GM23248 (cell line): ENCODE results near the gene CST8. TPM values are rescaled to one million over a fixed set of nuclear protein-coding genes. Genes with fewer than 3 reads are reported as not detected.

Experiments
- DNase-seq: peaks from one replicate; pipeline ENCODE4 v3.0.0-alpha.2; 2015
- H2AFZ ChIP-seq: fragments of 200-600 bp; sonication (generic); 2 replicates; pipeline ENCODE4 v1.6.1; 2016; ENCODE audit warnings: antibody characterized with exemption
- H3F3A ChIP-seq: fragments of 200-600 bp; sonication (generic); 2 replicates; pipeline ENCODE4 v1.6.1; 2016; ENCODE audit warnings: mild to moderate bottlenecking, antibody characterized with exemption, mixed run types; ENCODE audit not compliant: insufficient read depth
- H3K27ac ChIP-seq: fragments of 200-600 bp; sonication (generic); 2 replicates; pipeline ENCODE4 v1.5.1; 2016; ENCODE audit warnings: mild to moderate bottlenecking
- H3K27me3 ChIP-seq: fragments of 200-600 bp; sonication (generic); replicated peaks from 2 replicates; pipeline ENCODE4 v1.6.1; 2016; ENCODE audit warnings: mild to moderate bottlenecking; ENCODE audit not compliant: insufficient read depth
- H3K36me3 ChIP-seq: fragments of 200-600 bp; sonication (generic); 2 replicates; pipeline ENCODE4 v1.6.1; 2016; ENCODE audit warnings: low read depth, mild to moderate bottlenecking
- H3K4me1 ChIP-seq: fragments of 200-600 bp; sonication (generic); 2 replicates; pipeline ENCODE4 v1.6.1; 2016; ENCODE audit warnings: mild to moderate bottlenecking; ENCODE audit not compliant: insufficient read depth
- H3K4me2 ChIP-seq: fragments of 200-600 bp; sonication (generic); one replicate; pipeline ENCODE4 v1.6.1; 2016; ENCODE audit warnings: mild to moderate bottlenecking; ENCODE audit not compliant: unreplicated experiment
- H3K4me3 ChIP-seq: fragments of 200-600 bp; sonication (generic); 2 replicates; pipeline ENCODE4 v1.5.1; 2016; ENCODE audit warnings: mild to moderate bottlenecking
- H3K79me2 ChIP-seq: fragments of 200-600 bp; sonication (generic); 2 replicates; pipeline ENCODE4 v1.6.1; 2016; ENCODE audit warnings: mild to moderate bottlenecking; ENCODE audit not compliant: insufficient read depth
- H3K9ac ChIP-seq: fragments of 200-600 bp; sonication (generic); 2 replicates; pipeline ENCODE4 v1.6.1; 2016; ENCODE audit warnings: mild to moderate bottlenecking
- H3K9me2 ChIP-seq: fragments of 200-600 bp; sonication (generic); 2 replicates; pipeline ENCODE4 v1.6.1; 2016; ENCODE audit warnings: mixed run types, mild to moderate bottlenecking, moderate library complexity; ENCODE audit not compliant: insufficient read depth
- H3K9me3 ChIP-seq: fragments of 200-600 bp; sonication (generic); one replicate; pipeline ENCODE4 v1.6.1; 2017; ENCODE audit warnings: low read depth
- H4K20me1 ChIP-seq: fragments of 200-600 bp; sonication (generic); 2 replicates; pipeline ENCODE4 v1.6.0; 2016; ENCODE audit not compliant: insufficient read depth
- EZH2 ChIP-seq: fragments of 200-600 bp; sonication (generic); IDR thresholded peaks from 2 replicates; pipeline ENCODE4 v1.6.1; 2018; ENCODE audit warnings: antibody characterized with exemption, mild to moderate bottlenecking; ENCODE audit not compliant: insufficient read depth, poor library complexity, severe bottlenecking
- EZH2phosphoT487 ChIP-seq: fragments of 200-600 bp; sonication (generic); IDR thresholded peaks from 2 replicates; pipeline ENCODE4 v1.6.1; 2018; ENCODE audit warnings: antibody characterized with exemption, moderate library complexity, mild to moderate bottlenecking, low read depth; ENCODE audit not compliant: insufficient read depth
- WGBS, 2 experiments: methylation state at CpG; one replicate each; pipeline ENCODE4 v1.1.6; 2015 to 2017; ENCODE audit warnings: low lambda C conversion rate in 2 of 2, low coverage in 1 of 2; ENCODE audit errors: missing lambda C conversion rate in 2 of 2; 5-methylcytosine and 5-hydroxymethylcytosine counted together
- in situ Hi-C: fragments of 300-500 bp; cut with MboI; formaldehyde crosslinking; loops from 2 replicates; pipeline ENCODE4 v1.15.0; 2020
- polyA plus RNA-seq: library from polyadenylated mRNA; unstranded; fragments of >200 nt; fragmentation: Nextera tagmentation; extraction: Ambion mirVana; gene quantifications from 2 replicates; pipeline ENCODE4 v1.2.1, GENCODE V29; 2016
- total RNA-seq: library from RNA; depleted of rRNA; stranded (reverse); fragments of >200 nt; shearing (Covaris generic); gene quantifications from 2 replicates; pipeline ENCODE4 v1.2.3, GENCODE V29; 2014

CST8 gene
- total and polyA plus RNA-seq, 2 experiments from 2014 or later, result not detected

- DNase-seq, result no peak
- WGBS, 2 experiments, result 39% methylated on average over 7 to 8 of the region's 8 CpGs
- H3K27me3 ChIP-seq, result no peaks in the 10 kb centered on the region; the same call in 1 of the 2 replicates
- H3K9me3 ChIP-seq, result no peaks in the 10 kb centered on the region
- no peak overlapping the region for H3K4me3 ChIP-seq
- H3K36me3 ChIP-seq, result no peaks in the 10 kb centered on the region
- H3K27ac ChIP-seq, result no peak overlapping the region
- no peaks in the 10 kb centered on the region for H3F3A ChIP-seq
- no peaks in the 10 kb centered on the region for H3K4me1 ChIP-seq
- H3K9ac ChIP-seq, result no peak overlapping the region
- H3K79me2 ChIP-seq, result no peaks in the 10 kb centered on the region
- no peaks in the 10 kb centered on the region for H3K9me2 ChIP-seq
- H3K4me2 ChIP-seq, result no peak overlapping the region
- H2AFZ ChIP-seq, result no peak overlapping the region
- in situ Hi-C loops, result no loop called here
- no peaks in the 10 kb centered on the region for H4K20me1 ChIP-seq
- TF ChIP-seq EZH2phosphoT487 (no peak), EZH2 (no peak)
Observed at GRCh38 chr20:23508449-23509229, 17.7 kb downstream of the CST8 start.

GRCh38 chr20:23509247-23509913 is 18.5 kb downstream of the CST8 start:
- H2AFZ ChIP-seq, result no peak overlapping the region
- no peaks in the 10 kb centered on the region for H3K36me3 ChIP-seq
- no peak overlapping the region for H3K4me3 ChIP-seq
- no peaks in the 10 kb centered on the region; the same call in 1 of the 2 replicates for H3K27me3 ChIP-seq
- H3K9ac ChIP-seq, result no peak overlapping the region
- in situ Hi-C loops, result no loop called here
- H3K4me2 ChIP-seq, result no peak overlapping the region
- no peak for DNase-seq
- H3K9me3 ChIP-seq, result no peaks in the 10 kb centered on the region
- WGBS, 2 experiments, result 25 to 26% methylated on average over 10 of the region's 10 CpGs
- no peaks in the 10 kb centered on the region for H3K9me2 ChIP-seq
- no peak overlapping the region for H3K27ac ChIP-seq
- TF ChIP-seq EZH2, result no peak
- no peaks in the 10 kb centered on the region for H3F3A ChIP-seq
- no peaks in the 10 kb centered on the region for H3K79me2 ChIP-seq
- no peaks in the 10 kb centered on the region for H3K4me1 ChIP-seq
- no peaks in the 10 kb centered on the region for H4K20me1 ChIP-seq

- Histone ChIP-seq H3K9me3 (no peaks in the 10 kb centered on the region), H3K27ac (no peak overlapping the region), H3K79me2 (no peaks in the 10 kb centered on the region), H3F3A (no peaks in the 10 kb centered on the region), H3K4me2 (no peak overlapping the region), H4K20me1 (no peaks in the 10 kb centered on the region), H3K9me2 (no peaks in the 10 kb centered on the region), H3K27me3 (no peaks in the 10 kb centered on the region; the same call in 1 of the 2 replicates), H2AFZ (no peak overlapping the region), H3K9ac (no peak overlapping the region), H3K4me1 (no peaks in the 10 kb centered on the region), H3K36me3 (no peaks in the 10 kb centered on the region), H3K4me3 (no peak overlapping the region)
- in situ Hi-C loops, result no loop called here
- TF ChIP-seq EZH2phosphoT487, result no peak
- no peak for TF ChIP-seq EZH2
- no peak for DNase-seq
- 63 to 66% methylated on average over 12 of the region's 12 CpGs for WGBS, 2 experiments
Observed at GRCh38 chr20:23510000-23510590, 19.2 kb downstream of the CST8 start.

GRCh38 chr20:23513164-23513563 is 22.2 kb downstream of the CST8 start:
- no peak overlapping the region for H2AFZ ChIP-seq
- no peak overlapping the region for H3K27ac ChIP-seq
- H3K4me1 ChIP-seq, result no peaks in the 10 kb centered on the region
- no peaks in the 10 kb centered on the region for H3K9me3 ChIP-seq
- in situ Hi-C loops, result no loop called here
- no peaks in the 10 kb centered on the region; the same call in 1 of the 2 replicates for H3K27me3 ChIP-seq
- no peaks in the 10 kb centered on the region for H4K20me1 ChIP-seq
- H3F3A ChIP-seq, result no peaks in the 10 kb centered on the region
- DNase-seq, result no peak
- no peak overlapping the region for H3K9ac ChIP-seq
- no peaks in the 10 kb centered on the region for H3K79me2 ChIP-seq
- H3K9me2 ChIP-seq, result no peaks in the 10 kb centered on the region
- H3K36me3 ChIP-seq, result no peaks in the 10 kb centered on the region
- H3K4me3 ChIP-seq, result no peak overlapping the region
- no peak for TF ChIP-seq EZH2
- TF ChIP-seq EZH2phosphoT487, result no peak
- H3K4me2 ChIP-seq, result no peak overlapping the region
